Right forelimb (tissue), 1 donor: ENCODE results near the gene TRIP12.
"Not testable (repeated sequence)": the region's sequence is repeated elsewhere in the genome, so short reads cannot be mapped to it uniquely, and the experiment has no call there.

Source experiments
- DNase-seq: peaks from one replicate; pipeline ENCODE4 v3.0.0-alpha.2; 2018

The TRIP12 gene

DNA sequence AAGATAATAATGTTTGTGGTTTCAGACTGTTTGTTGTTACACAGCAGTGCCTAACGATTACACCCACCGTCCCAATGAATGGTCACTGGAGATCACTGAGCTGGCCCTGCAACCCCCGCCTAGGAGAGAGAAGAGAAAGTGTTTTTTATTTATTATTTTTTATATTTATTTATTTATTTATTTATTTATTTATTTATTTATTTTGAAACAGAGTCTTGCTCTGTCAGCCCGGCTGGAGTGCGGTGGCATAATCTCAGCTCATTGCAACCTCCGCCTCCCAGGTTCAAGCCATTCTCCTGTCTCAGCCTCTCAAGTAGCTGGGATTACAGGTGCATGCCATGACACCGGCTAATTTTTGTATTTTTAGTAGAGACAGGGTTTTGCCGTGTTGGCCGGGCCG, 164.3 kb downstream of the TRIP12 start:
- not testable (repeated sequence) for DNase-seq

DNA sequence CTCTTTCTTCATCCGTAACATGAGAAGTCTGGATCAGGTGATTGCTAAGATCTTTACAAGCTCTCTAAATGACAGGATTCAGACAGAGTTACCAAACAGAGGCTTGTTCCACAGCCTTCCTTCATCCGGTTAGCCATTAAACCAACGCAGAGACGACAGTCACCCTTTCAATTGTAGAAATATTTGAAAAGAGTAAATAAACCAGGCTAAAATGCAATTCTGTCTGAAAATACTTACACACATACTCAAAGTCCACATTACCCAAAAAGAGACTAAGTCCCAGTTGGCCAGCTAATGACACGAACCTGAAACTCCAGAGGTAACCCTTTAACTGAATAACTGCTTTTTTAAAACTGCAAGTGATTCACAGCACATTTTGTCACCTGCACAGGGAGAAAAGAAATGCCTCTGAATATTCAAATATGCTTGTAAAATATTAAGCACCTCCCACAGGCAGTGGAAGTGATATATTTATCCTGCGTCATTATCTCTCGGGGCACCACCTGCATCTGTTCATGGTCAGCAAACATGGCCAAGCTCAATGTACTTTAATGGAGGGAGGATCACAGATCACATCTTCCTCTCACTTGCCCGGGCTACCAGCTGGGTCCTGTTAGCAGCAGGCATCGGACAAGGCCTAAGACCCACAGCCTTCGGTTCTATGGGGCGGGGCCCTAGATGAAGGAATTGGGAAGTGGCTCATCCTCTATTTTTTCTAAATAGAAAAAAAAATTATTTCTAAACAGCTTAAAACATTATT, 168.7 kb downstream of the TRIP12 start:
- no peak for DNase-seq

DNA sequence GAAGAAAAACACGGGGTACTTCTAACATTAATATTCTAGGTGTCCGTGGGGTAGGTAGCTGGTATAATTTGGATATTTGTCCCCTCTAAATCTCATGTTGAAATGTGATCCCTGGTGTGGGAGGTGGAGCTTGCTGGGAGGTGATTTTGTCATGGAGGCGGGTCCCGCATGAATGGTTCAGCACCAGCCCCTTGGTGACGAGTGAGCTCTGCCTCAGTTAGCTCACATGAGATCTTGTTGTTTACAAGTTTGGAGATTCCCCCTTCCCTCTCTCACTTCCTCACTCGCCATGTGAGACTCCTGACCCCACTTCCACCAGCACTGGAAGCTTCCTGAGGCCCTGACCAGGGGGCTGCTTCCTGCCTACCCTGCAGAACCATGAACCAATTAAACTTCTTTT, 172.0 kb downstream of the TRIP12 start:
- no peak for DNase-seq

DNA sequence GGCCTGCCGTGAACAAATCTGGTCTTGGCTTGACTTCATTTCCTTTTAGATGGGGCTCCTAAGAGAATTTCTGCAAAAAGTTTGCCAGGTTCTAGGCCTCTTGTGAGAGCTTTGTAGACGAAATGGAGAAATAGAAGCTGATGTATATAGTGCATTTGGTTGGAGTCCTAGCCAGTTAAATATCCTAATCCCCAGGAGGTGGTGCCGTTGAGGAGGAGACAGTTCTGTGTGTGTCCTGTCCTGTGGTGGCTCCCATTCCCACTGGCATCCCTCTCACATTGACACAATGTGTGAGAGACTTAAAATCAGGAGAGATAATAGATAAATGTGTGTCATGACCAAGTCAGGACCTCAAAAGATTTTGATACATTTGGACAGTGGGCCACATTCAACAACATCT, 172.9 kb downstream of the TRIP12 start:
- no peak for DNase-seq

DNA sequence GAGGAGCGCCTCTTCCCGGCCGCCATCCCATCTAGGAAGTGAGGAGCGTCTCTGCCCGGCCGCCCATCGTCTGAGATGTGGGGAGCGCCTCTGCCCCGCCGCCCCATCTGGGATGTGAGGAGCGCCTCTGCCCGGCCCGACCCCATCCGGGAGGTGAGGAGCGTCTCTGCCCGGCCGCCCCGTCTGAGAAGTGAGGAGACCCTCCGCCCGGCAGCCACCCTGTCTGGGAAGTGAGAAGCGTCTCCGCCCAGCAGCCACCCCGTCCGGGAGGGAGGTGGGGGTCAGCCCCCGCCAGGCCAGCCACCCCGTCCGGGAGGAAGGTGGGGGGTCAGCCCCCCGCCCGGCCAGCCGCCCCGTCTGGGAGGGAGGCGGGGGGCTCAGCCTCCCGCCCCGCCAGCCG, 179.1 kb downstream of the TRIP12 start:
- not testable (repeated sequence) for DNase-seq

DNA sequence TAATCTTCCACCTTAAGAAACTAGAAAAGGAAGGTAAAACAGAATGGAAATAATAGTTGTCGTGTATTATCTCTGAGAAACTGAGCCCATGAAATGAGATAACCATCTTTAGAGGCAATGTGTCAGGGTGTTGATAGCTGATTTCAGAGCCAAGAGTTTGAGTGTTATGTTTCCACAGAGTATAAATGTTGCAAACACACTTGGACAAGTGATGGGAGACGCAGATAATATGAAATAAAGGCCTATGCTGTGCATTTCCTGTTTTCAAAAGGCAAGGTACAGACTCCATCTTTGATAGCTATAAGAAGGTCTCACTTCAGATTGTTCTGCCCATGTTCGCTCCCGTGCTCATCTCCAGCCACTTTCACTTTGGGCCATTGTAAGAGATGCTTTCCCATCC, 181.5 kb downstream of the TRIP12 start:
- DNase-seq, result no peak

DNA sequence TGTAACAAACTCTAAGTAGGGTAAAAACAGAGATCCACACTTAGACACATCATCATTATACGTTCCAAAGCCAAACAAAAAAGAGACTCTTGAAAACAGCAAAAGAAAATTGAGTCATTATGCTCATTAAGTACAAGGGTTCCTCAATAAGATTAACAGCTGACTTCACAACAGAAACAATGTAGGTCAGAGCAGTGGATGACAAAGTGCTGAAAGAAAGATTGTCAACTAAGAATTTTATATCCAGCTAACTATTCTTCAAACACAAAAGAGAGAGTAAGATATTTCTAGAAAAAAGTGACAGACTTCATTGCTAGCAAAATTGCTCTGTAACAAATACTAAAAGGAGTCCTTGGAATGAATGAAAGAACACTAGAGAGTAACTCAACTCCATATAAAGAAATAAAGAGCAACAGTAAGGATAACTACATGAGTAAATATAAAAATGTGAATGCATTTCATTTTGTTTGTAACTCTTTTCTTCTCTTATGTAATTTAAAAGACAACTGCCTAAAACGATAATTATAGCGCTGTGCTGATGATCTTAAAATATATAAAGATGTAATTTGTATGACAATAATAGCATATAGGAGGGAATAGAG, 183.7 kb downstream of the TRIP12 start:
- DNase-seq, result no peak

DNA sequence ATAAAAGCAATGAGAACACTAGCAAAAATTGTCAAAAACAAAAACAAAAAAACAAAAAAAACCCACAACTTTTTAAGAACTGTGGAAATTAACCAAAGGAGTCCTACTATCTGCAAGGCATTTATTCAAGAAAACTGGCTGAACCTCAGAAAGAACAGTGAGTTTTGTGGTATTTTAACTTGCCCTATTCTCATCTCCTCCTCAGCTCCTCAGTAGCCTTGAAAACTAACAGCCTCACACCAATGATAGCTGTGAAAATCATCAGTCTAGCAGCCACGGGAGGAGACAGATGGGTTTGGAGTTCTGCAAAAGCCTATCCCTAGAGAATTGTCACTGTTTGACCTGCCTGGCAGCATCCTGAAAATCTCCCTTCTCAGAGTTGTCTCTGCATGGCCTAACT, 187.4 kb downstream of the TRIP12 start:
- no peak for DNase-seq

DNA sequence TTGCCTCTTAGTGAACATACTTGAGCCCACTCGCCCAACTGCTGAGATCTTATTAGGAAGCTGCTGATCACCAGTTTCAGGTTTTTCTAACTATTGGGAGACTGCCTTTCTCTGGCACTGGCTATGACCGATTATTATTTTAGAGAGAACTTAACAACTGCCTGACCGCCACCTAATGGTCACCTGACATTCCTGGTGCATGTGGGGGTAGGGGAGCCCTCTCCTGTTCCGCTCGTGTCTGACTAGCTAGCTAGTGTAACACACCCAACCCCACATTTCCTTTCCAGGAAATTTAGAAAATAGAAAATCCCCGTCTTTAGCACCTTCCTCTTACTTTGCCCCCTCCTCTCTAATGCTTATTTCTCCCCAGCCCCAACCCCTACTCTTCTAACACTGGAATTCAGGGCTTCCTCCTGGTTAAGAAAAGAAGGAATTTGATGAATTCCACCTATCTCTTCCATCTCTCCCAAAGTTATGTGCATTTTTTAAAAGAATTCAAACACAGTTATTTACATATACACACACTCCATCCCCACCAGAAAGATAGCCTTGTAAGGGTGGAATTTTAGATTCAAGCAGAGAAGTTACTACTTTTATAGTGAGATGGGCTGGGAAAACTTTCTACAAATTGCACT, 188.1 kb downstream of the TRIP12 start:
- no peak for DNase-seq

DNA sequence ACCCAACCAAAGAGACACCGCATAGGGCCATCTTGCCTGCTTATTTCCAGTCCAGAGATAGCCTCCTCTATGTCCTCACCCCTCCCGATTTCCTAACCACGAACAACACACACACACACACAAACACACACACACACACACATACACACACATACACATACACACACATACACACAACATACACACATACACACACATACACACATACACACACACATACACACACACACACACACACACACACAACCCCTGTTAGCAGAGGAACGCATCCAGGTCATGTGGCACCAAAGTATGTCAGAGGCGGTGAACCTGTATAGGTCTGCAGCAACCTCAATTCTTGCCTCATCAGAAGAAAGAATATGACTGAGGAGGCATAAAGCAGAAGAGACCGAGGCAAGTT, 188.9 kb downstream of the TRIP12 start:
- DNase-seq, result no peak

DNA sequence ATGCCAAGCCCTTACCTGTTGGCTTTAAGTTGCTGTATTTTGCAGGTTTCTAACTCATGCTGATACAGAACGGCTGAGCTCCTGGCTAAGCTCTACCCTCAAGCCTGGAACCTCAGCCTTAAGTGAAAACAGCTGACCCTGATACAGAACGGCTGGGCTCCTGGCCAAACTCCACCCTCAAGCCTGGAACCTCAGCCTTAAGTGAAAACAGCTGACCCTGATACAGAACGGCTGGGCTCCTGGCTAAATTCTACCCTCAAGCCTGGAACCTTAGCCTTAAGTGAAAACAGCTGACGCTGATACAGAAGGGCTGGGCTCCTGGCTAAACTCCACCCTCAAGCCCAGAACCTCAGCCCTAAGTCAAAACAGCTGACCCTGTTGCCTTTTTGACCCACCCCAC, 189.9 kb downstream of the TRIP12 start:
- DNase-seq, result no peak

DNA sequence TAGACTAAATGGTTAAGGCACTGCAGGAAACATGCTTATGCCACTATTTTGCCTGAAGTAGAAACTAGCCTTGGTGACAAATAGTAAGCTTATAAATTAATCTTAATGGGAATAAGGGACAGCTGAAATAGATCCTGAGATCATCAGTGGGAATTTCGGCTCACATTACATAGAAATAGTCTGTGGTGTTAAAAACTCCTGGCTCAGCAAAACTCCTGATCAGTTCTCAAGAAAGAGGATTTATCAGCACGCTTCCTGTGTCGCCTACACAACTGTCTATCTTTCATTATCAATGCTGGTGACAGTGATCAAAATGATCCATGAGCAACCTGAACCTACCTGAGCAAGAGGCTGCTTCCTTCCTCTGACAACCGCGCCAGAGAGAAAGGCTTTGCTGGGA, 190.4 kb downstream of the TRIP12 start:
- no peak for DNase-seq

DNA sequence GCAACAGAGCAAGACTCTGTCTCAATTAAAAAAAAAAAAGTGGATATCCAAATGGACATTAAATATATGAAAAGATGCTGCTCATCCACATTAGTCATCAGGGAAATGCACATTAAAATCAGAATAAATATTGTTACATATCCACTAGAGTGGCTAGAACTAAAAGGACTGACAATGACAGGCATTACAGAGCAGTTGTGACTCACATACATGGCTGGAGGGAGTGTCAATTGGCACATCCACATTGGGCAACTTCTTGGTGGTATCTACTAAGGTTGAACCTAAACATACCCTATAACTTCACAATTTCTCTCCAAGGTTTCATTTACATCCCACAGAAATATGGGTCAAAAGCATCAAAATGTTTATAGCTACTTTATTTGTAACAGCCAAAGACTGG, 193.4 kb downstream of the TRIP12 start:
- no peak for DNase-seq

DNA sequence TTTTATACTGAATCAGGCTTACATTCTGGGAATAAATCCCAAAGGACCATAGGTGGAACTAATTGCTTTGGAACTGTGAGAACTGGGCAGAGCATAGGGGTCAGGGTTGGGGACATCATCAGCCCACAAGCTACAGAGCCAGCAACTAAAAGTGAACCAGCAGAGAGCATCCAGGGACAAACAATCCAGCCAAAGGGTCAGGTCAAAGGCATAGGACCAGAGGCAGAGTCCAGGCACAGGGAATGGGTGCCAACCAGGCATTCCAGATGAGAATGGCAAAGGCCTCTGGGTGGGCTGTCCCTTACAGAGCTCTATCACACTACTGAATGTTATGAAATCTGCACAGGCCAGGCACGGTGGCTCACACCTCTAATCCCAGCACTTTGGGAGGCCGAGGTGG, 195.2 kb downstream of the TRIP12 start:
- no peak for DNase-seq

DNA sequence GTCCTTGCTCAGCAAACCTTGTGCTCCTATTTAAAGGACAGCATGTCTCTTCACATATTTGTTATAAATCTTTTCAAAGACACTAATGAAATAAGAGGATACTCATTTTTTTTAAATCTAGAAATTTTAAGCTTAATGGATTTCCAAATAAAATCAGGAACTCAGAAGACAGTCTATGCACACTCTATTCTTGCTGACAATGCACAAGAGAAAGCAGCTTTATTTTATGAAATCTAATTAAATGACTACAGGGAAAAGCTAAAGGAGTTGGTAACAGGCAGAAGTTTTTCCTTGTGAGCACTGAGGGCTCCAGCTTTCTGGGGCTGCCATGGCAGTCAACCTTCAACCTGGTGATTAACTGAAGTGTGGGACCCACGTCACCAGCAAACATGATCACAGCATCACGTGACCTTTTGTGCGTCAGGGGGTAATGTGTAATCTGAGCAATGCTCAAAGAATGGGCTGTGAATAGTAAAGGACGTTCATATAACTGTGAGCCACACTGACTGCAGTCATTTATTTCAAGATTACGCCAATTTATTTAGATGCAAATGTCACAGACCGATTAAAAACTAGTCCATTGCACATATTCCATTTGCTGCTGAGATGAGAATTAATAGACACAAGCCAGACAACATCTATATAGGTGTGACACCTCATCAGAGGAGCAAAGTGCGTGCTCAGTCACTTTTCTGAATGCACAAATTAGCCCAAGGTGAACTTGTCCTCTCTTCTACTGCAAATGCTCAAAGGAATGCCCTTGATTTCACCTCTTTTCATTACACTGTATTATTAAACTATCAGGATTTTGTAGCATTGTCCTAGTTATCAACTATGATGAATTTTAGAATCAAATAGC, 195.9 kb downstream of the TRIP12 start:
- no peak for DNase-seq

DNA sequence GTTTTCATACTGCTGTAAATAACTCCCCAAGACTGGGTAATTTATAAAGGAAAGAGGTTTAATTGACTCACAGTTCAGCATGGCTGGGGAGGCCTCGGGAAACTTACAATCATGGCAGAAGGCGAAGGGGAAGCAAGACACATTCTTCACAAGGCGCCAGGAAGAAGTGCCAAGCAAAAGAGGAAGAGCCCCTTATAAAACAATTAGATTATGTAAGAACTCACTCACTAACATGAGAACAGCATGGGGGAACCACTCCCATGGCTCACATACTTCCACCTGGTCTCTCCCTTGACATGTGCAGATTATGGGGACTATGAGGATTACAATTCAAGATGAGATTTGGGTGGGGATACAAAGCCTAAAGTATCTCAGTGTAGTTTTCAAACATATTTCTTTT, 198.6 kb downstream of the TRIP12 start:
- not testable (repeated sequence) for DNase-seq

DNA sequence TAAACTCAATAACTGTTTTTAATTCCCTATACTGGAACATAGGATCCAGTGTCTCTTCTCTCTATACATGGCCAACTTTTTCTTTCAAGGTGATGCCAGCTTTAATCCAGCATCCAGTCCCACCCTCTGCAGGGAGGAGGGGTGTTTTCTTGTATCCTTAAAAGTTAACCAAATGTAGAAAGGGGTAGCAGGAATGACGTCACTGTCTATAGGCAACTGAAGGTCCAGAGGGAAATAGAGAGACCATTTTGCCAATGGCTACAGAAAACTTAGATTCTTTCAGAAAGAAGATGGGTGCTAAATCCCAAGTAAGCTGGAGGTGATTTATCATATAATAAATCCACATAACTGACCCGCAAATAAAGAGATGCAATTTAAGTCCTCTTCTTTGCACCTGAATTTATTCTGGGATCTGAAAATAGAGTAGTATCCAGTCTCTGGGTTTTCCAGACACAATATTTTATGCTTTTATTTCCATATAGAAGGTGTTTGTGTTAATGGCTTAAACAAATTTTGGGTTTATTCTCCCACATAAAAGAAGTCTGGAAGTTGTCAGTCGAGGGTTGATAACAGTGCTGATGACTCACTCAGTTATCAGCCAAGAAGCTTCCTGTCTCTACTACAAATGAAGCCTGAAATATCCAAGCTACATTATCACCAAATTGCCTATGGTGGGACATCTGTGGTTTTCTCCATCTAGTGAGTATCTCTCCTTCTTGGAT, 201.7 kb downstream of the TRIP12 start:
- DNase-seq, result no peak

DNA sequence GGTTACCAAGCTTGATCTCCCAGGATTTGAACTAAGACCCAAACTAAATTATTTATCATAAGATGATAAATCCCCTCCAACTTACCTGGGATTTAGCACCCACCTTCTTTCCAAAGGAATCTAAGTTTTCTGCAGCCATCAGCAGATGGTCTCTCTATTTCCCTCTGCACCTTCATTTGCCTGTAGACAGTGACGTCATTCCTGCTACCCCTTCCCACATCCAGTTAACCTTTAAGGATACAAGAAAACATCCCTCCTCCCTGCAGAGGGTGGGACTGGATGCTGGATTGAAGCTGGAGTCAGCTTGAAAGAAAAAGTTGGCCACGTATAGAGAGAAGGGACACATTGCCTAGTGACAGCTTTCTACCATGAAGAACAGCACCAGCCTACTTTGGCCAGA, 203.8 kb downstream of the TRIP12 start:
- DNase-seq, result no peak

DNA sequence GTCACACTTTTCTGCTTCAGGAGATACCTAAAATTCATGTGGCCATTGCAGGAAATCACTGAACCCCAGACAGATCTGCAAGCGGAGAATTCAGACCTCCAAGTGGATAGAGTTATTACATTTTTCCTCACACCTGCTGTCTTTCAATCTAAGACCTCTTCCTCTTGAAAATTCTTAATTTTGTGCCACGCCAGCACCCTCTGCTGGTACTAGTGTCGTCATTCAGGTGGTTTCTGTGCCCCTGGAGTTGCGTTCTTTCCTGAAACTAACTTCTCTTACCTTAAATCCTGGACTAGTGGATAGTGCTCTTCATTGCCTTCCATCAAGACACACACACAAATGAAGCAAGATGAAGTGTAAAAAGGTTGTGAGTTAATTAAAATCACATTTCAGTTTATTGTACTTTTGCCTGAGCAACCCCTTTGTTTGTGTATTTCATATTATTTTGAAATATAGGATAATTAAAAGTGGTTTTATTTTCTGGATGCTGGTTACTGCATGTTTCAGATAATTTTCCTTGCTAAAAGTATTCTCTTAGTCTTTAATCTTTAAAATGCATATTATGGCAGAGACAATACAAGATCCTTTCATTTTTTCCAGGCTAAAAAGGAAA, 205.8 kb downstream of the TRIP12 start:
- DNase-seq, result no peak

DNA sequence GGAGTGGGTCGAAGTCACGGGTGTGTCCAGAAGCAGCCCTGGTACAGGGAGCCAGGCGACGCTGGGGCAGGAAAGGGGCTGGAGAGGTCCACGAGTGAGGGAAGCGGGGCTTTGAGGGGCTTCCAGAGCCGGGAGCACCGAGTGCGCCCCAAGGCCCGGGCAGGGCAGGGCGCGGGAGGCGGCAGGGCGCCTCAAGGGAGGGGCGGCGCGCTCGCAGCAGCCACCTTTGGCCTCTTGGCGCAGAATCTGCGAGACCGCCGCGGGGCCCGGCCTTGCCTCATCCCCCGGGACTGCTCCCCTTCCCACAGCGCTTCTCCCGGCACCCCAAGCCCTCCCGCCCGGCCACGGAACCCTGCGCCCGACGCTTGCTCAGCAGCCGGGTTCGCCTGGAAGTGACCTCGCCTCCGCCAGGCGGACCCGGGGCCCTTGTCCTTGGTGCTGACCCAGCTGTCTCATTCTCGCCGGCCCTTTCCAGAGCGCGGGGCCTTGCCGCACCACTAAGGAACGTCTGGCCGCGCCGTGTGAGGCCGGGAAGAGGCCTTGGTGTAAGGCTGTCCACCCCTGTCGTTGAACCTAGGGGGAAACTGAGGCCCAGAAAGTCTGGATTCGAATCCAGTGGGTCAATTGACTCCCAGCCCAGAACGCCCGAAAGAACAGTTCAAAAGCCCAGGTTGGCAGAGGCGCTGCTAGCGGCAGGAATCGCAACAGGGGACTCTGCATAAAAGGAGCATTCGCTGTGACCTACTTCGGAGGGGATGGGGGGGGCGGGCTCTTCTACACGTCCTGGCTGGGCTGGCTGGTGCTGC, 206.9 kb downstream of the TRIP12 start:
- peak; percentile 86 for DNase-seq

DNA sequence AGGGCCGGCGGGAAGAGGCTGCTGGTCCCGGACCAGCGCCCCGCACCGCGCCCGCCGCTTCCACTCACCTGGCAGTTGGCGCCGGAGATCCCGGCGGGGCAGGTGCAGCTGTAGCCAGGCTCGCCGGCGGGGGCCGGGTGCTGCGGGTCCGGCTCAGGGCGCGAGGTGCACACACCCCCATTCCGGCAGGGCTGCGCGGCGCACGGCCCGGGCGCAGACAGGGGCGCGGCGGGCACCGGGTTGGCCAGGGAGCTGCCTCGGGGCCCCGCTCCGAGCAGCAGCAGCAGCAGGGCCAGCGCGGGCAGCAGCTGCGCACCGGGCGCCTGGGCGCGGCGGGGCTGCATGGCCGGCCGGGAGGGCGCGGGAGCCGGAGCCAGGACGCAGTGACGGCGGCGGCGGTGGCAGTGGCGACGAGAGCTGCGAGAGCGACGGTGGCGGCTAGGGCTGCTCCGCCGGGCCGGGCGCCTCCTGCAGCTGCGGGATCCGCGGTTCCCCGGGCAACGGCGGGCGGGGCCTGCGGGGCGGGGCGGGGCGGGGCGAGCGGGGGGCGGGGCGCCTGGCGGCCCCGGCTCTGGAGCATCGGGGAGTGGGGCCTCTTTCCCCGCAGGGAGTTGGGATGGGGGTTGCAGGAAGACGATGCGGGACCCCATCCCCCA, 207.6 kb downstream of the TRIP12 start, which contains the start of gene DNER:
Gene DNER, minus strand, starts transcription at position 476 of the 656 bp plus-strand sequence. Its CDS starts 132 bp downstream, at position 344.
- peak; percentile 56 for DNase-seq
